Effector memory CD8-positive, alpha-beta T cell (primary cell): ENCODE data around the gene TLN1.

Experiments
- ATAC-seq: fragments of 150-1000 bp; cut with Tn5 transposase; replicated peaks from 2 replicates; pipeline ENCODE4 v1.10.0; 2021; ENCODE audit warnings: mild to moderate bottlenecking, moderate library complexity
- DNase-seq, 3 experiments: peaks; one replicate each; pipeline ENCODE4 v3.0.0; 2021
- H3K27ac Mint-ChIP-seq, 2 donors: one replicate each; pipeline ENCODE4 v1.8.0; 2022; ENCODE audit warnings: mild to moderate bottlenecking in 2 of 2, mixed read lengths in 2 of 2, moderate library complexity in 2 of 2
- H3K27me3 Mint-ChIP-seq, 2 donors: one replicate each; pipeline ENCODE4 v1.8.0; 2022; ENCODE audit warnings: mixed read lengths in 2 of 2
- H3K36me3 Mint-ChIP-seq: one replicate; pipeline ENCODE4 v1.8.0; 2022; ENCODE audit warnings: mild to moderate bottlenecking, moderate library complexity, mixed read lengths; ENCODE audit not compliant: insufficient read depth
- H3K4me1 Mint-ChIP-seq, 2 donors: one replicate each; pipeline ENCODE4 v1.8.0; 2022; ENCODE audit warnings: low read depth in 2 of 2, mixed read lengths in 2 of 2
- H3K4me3 Mint-ChIP-seq, 2 donors: one replicate each; pipeline ENCODE4 v1.8.0; 2022; ENCODE audit warnings: mild to moderate bottlenecking in 2 of 2, mixed read lengths in 2 of 2, moderate library complexity in 2 of 2
- H3K9me3 Mint-ChIP-seq, 2 donors: one replicate each; pipeline ENCODE4 v1.8.0; 2022; ENCODE audit warnings: mixed read lengths in 2 of 2
- total RNA-seq, 9 experiments: gene quantifications; one replicate each; lab custom pipeline; 2026; lab: John Stamatoyannopoulos, UW

The TLN1 gene, protein sequence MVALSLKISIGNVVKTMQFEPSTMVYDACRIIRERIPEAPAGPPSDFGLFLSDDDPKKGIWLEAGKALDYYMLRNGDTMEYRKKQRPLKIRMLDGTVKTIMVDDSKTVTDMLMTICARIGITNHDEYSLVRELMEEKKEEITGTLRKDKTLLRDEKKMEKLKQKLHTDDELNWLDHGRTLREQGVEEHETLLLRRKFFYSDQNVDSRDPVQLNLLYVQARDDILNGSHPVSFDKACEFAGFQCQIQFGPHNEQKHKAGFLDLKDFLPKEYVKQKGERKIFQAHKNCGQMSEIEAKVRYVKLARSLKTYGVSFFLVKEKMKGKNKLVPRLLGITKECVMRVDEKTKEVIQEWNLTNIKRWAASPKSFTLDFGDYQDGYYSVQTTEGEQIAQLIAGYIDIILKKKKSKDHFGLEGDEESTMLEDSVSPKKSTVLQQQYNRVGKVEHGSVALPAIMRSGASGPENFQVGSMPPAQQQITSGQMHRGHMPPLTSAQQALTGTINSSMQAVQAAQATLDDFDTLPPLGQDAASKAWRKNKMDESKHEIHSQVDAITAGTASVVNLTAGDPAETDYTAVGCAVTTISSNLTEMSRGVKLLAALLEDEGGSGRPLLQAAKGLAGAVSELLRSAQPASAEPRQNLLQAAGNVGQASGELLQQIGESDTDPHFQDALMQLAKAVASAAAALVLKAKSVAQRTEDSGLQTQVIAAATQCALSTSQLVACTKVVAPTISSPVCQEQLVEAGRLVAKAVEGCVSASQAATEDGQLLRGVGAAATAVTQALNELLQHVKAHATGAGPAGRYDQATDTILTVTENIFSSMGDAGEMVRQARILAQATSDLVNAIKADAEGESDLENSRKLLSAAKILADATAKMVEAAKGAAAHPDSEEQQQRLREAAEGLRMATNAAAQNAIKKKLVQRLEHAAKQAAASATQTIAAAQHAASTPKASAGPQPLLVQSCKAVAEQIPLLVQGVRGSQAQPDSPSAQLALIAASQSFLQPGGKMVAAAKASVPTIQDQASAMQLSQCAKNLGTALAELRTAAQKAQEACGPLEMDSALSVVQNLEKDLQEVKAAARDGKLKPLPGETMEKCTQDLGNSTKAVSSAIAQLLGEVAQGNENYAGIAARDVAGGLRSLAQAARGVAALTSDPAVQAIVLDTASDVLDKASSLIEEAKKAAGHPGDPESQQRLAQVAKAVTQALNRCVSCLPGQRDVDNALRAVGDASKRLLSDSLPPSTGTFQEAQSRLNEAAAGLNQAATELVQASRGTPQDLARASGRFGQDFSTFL (N-terminal part only)
- total RNA-seq, result 469 to 844 (median 599) reads per million in 9 experiments

- H3K4me3 Mint-ChIP-seq, result no peak within 1 kb of the TSS
- ATAC-seq (peak; percentile 88), DNase-seq (peak; percentile 94 to 95 (median 95))
- H3K27me3 Mint-ChIP-seq, result no peaks in the 10 kb centered on the region
- H3K36me3 Mint-ChIP-seq, result peaks cover 17% of the 10 kb centered on the region
- H3K9me3 Mint-ChIP-seq, result no peaks in the 10 kb centered on the region
- H3K27ac Mint-ChIP-seq, result peak within 1 kb of the TSS in 1 of 2 donors; percentile 93
- peaks cover 13 to 20% of the 10 kb centered on the region in 2 donors for H3K4me1 Mint-ChIP-seq
Observed at GRCh38 chr9:35732185-35732799, at the start of gene TLN1, which contains the start of gene CREB3. TSS of gene TLN1 (minus strand) at chr9:35732195. CDS start at chr9:35725694, 6,501 bp downstream. TSS of gene CREB3 (plus strand) at chr9:35732666. CDS start at chr9:35732773, 107 bp downstream.

DNA sequence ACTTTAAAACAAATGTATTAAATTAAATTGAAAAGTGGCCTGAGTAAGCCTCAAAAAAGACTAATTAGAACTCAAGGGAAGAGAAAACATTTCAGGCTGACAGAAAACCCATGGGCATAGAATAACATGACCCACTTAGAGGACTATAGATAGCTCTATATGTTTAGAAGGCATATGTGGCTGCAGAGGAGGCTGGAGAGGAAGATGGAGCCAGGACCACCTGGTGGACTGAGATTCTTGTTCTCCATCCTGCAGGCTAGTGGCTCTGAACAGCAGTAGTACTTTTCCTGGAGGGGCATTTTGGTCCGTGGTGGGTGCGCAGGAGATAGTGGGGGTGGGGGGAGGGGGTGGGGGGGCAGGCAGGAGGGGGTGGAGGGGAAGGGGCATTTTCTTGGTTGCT is 49.1 kb upstream of the TLN1 start:
- ATAC-seq (no peak), DNase-seq (no peak)
- no peaks in the 10 kb centered on the region for H3K9me3 Mint-ChIP-seq
- H3K27me3 Mint-ChIP-seq, result no peaks in the 10 kb centered on the region
- H3K4me1 Mint-ChIP-seq, result peaks cover 0 to 3% of the 10 kb centered on the region in 2 donors
- no peak overlapping the region for H3K4me3 Mint-ChIP-seq
- peak overlapping the region in 1 of 2 donors; percentile 17 for H3K27ac Mint-ChIP-seq
- H3K36me3 Mint-ChIP-seq, result no peaks in the 10 kb centered on the region

GRCh38 chr9:35778496-35778895 is 46.5 kb upstream of the TLN1 start:
- H3K36me3 Mint-ChIP-seq, result no peaks in the 10 kb centered on the region
- H3K9me3 Mint-ChIP-seq, result no peaks in the 10 kb centered on the region
- H3K4me1 Mint-ChIP-seq, result peaks cover 0 to 3% of the 10 kb centered on the region in 2 donors
- H3K27ac Mint-ChIP-seq, result no peak overlapping the region
- H3K4me3 Mint-ChIP-seq, result no peak overlapping the region
- no peak for ATAC-seq
- no peaks in the 10 kb centered on the region for H3K27me3 Mint-ChIP-seq
- no peak for DNase-seq

GRCh38 chr9:35776018-35776417 is 44.0 kb upstream of the TLN1 start:
- no peaks in the 10 kb centered on the region for H3K27me3 Mint-ChIP-seq
- H3K4me3 Mint-ChIP-seq, result no peak overlapping the region
- DNase-seq (no peak), ATAC-seq (no peak)
- H3K36me3 Mint-ChIP-seq, result no peaks in the 10 kb centered on the region
- no peaks in the 10 kb centered on the region for H3K9me3 Mint-ChIP-seq
- H3K27ac Mint-ChIP-seq, result no peak overlapping the region
- H3K4me1 Mint-ChIP-seq, result peaks cover 0 to 1% of the 10 kb centered on the region in 2 donors

DNA sequence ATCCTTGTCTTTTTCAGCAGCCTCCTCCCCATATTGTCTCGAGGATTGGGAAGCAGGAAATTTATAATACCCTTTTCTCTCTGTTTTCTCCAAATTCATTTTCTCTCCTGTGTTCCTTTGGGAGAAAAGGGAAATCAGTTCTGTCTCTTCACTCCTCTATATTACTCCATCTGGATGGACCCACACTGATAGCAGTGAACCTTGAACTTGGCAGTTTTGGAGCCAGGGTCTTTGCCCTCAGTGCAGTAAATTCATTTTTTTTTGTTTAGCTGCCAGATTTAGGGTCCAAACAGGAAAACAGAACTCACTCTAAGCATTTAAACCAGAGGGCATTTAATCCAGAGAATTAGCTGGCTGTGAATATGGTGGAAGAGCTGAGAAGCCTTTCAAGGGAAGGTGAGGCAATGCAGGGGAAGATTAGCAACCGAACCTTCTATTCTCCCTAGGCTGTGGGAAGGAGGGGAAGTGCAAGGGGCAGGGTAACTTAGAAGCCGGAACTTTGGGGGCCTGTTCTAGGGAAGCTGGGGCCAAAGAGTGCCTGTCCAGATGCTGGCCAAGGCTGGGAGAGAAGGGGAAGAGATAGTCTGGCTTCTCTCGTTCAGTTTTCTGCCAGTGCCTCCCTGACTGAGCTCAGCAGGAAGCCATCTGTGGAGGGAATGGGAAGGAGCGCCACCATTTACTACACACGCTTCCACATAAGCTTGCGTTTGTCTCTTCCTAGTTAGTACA is 43.1 kb upstream of the TLN1 start:
- no peaks in the 10 kb centered on the region for H3K27me3 Mint-ChIP-seq
- no peak overlapping the region for H3K27ac Mint-ChIP-seq
- H3K4me1 Mint-ChIP-seq, result no peaks in the 10 kb centered on the region
- no peak for ATAC-seq
- no peak overlapping the region for H3K4me3 Mint-ChIP-seq
- no peak for DNase-seq
- H3K9me3 Mint-ChIP-seq, result no peaks in the 10 kb centered on the region
- no peaks in the 10 kb centered on the region for H3K36me3 Mint-ChIP-seq

DNA sequence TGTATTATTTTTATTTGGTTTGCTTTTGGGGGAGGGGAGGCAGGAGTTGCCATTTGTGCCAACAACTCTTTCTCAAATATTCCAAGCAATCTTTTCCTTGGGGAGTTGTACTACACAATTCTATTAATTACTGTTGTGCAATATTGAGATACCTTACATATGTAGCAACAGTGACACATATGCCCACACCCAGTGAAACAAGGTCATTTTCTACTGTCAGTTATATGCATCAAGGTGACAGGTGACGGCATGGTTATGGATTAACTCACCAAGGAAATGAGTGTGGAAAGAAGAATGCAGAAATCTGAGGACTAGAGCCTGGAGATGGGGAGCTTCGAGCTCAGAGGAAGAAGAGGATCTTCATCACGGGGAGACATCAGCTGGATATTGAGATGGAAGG is 39.9 kb upstream of the TLN1 start:
- H3K4me1 Mint-ChIP-seq, result no peaks in the 10 kb centered on the region
- no peaks in the 10 kb centered on the region for H3K27me3 Mint-ChIP-seq
- H3K9me3 Mint-ChIP-seq, result no peaks in the 10 kb centered on the region
- no peaks in the 10 kb centered on the region for H3K36me3 Mint-ChIP-seq
- DNase-seq (no peak), ATAC-seq (no peak)
- H3K4me3 Mint-ChIP-seq, result no peak overlapping the region
- no peak overlapping the region for H3K27ac Mint-ChIP-seq

DNA sequence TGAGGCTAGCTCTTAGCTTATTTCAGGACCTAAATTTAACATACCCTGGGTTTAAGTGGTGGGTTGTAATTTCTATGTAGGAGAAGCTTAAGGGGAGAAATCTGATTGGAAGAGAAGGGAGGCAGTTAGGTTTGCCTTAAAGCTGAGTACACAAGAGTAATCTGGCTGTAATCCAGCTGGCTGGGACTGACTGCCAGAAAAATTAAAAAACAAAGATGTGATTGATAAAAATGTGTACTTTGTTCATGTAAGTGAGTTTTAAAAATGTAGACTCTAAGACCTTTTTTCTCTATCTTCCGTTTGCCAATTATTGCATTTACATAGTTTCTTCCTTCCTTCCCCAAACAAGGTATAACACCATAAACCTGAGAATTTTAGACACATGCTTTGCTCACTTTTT is 39.5 kb upstream of the TLN1 start:
- DNase-seq, result no peak
- Mint-ChIP-seq H3K9me3 (no peaks in the 10 kb centered on the region), H3K4me3 (no peak overlapping the region)

GRCh38 chr9:35771075-35771433 is 39.1 kb upstream of the TLN1 start:
- no peaks in the 10 kb centered on the region for H3K9me3 Mint-ChIP-seq
- no peaks in the 10 kb centered on the region for H3K36me3 Mint-ChIP-seq
- no peak overlapping the region for H3K4me3 Mint-ChIP-seq

More for the DNA sequence above, 39.5 kb upstream of the TLN1 start:
- ATAC-seq, result no peak
- no peak overlapping the region for H3K27ac Mint-ChIP-seq
- no peaks in the 10 kb centered on the region for H3K4me1 Mint-ChIP-seq
- H3K27me3 Mint-ChIP-seq, result no peaks in the 10 kb centered on the region
- H3K36me3 Mint-ChIP-seq, result no peaks in the 10 kb centered on the region

GRCh38 chr9:35769763-35770162 is 37.8 kb upstream of the TLN1 start:
- H3K9me3 Mint-ChIP-seq, result no peaks in the 10 kb centered on the region
- no peaks in the 10 kb centered on the region for H3K27me3 Mint-ChIP-seq
- ATAC-seq, result no peak
- no peak for DNase-seq
- H3K36me3 Mint-ChIP-seq, result no peaks in the 10 kb centered on the region
- H3K27ac Mint-ChIP-seq, result no peak overlapping the region
- H3K4me1 Mint-ChIP-seq, result no peaks in the 10 kb centered on the region
- no peak overlapping the region for H3K4me3 Mint-ChIP-seq

More at GRCh38 chr9:35771075-35771433, 39.1 kb upstream of the TLN1 start:
- ATAC-seq (no peak), DNase-seq (no peak)
- Mint-ChIP-seq H3K27me3 (no peaks in the 10 kb centered on the region), H3K27ac (no peak overlapping the region), H3K4me1 (no peaks in the 10 kb centered on the region)

- no peak for DNase-seq
- Mint-ChIP-seq H3K4me3 (no peak overlapping the region), H3K36me3 (peaks cover 3% of the 10 kb centered on the region), H3K9me3 (no peaks in the 10 kb centered on the region), H3K4me1 (peaks cover 0 to 3% of the 10 kb centered on the region in 2 donors), H3K27ac (no peak overlapping the region), H3K27me3 (no peaks in the 10 kb centered on the region)
- ATAC-seq, result no peak
Observed at GRCh38 chr9:35767458-35767857, 35.5 kb upstream of the TLN1 start.

- Mint-ChIP-seq H3K36me3 (peaks cover 3% of the 10 kb centered on the region), H3K9me3 (no peaks in the 10 kb centered on the region)
- no peak for DNase-seq
Observed at GRCh38 chr9:35766997-35767396, 35.0 kb upstream of the TLN1 start.

GRCh38 chr9:35763803-35764202 is 31.8 kb upstream of the TLN1 start:
- Mint-ChIP-seq H3K36me3 (peaks cover 3% of the 10 kb centered on the region), H3K4me1 (peaks cover 6 to 18% of the 10 kb centered on the region in 2 donors)
- no peak for DNase-seq

More at GRCh38 chr9:35766997-35767396, 35.0 kb upstream of the TLN1 start:
- Mint-ChIP-seq H3K4me3 (no peak overlapping the region), H3K4me1 (peaks cover 0 to 3% of the 10 kb centered on the region in 2 donors), H3K27ac (no peak overlapping the region), H3K27me3 (no peaks in the 10 kb centered on the region)
- no peak for ATAC-seq

More at GRCh38 chr9:35763803-35764202, 31.8 kb upstream of the TLN1 start:
- H3K9me3 Mint-ChIP-seq, result no peaks in the 10 kb centered on the region
- no peak overlapping the region for H3K27ac Mint-ChIP-seq
- no peaks in the 10 kb centered on the region for H3K27me3 Mint-ChIP-seq
- no peak for ATAC-seq
- no peak overlapping the region for H3K4me3 Mint-ChIP-seq
